ENCODE data around the gene GALNT16.
A peak's percentile ranks its signal among the peaks of the same experiment; 100 is the strongest.
"Not testable (repeated sequence)": the region's sequence is repeated elsewhere in the genome, so short reads cannot be mapped to it uniquely, and the experiment has no call there.

Gene GALNT16

DNA sequence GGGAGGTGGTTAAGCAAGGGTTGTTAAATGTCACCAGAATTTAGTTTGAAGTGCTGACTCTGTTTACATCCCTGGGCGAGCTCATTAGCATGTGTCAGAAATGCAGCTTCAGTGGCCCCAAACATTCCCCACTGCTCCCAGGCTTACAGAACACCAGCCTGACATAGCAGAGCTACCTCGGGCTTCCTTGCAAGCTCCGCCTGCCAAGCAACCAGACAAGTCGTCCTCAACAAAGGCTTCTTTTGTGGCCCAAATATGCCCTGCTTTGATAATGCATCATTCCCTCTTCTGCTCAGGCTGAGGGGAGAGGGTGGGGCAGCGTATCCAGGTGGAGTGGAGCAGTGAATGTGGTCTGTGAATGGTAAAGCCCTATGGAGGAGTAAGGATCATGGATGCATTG, 110.1 kb downstream of the GALNT16 start:
- no peak for DNase-seq

GRCh38 chr14:69372146-69372545, 112.2 kb downstream of the GALNT16 start:
- DNase-seq, result no peak

- DNase-seq, result peak; percentile 93
These were observed 113.1 kb downstream of the GALNT16 start for GRCh38 chr14:69373104-69373503.

DNA sequence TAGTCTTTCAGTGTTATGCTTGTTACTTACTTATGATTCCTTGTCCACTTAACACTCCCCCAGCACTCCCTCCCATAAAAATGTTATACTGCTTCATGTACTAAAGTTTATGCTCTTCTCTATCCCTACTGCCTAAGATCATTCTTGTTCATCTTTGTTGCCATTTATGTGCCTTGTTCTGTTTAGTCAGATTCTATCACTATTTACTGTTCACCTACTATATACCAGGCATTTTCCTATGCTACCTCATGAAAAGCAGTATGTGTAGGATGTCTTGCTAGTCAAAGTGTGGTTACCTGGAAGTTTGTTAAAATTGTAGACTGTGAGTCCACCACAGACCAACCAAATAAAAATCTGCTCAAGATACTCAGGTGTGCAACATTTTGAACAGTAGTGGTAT, 114.3 kb downstream of the GALNT16 start:
- no peak for DNase-seq

DNA sequence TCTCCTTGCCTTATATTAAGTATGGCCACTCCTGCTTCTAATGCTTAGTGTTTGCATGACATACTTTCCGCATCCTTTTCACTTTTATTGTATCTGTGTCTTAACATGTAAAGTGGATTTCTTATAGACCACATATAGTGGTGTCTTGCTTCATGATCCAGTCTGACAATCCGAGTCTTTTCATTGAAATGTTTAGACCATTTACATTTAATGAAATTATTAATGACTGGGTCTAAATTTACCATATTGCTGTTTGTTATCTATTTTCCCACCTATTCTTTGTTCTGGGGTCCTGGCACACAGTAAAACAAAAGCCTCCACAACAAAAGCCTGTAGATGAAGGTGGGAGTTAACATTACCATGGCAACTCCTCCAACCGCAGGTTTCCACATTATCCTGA, 115.2 kb downstream of the GALNT16 start:
- no peak for DNase-seq

DNA sequence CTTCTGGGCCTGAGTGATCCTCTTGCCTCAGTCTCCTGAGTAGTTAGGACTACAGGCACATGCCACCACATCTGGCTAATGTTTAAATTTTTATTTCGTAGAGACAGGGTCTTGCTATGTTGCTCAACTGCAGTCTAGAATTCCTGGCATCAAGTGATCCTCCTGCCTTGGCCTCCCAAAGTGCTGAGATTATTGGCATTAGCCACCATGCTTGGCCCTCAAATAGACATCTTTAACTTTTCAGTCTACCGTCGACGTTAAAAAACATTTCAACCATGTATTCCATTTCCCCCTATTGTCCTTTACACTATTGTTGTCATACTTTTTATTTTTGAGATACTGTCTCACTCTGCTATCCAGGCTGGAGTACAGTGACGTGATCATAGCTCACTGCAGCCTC, 115.8 kb downstream of the GALNT16 start:
- DNase-seq, result no peak

GRCh38 chr14:69376439-69376838, 116.5 kb downstream of the GALNT16 start:
- no peak for DNase-seq

DNA sequence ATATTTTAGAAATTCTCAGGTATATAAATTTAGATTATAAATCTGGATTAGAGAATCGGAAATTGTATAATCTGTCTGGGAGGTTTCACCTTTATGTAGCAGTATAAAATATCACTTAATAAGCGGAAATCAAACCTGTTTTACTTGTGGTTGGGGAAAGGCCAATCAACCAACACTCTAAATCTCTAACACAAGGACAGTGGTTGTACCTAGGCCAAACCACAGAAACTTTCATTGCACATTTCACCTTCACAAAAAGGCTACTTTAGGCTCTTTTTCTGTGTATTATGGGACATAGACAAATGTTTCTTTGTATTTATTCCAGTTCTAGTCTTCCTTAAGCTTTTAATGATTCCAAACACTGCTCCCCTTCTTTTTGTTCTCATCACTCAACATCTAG, 118.3 kb downstream of the GALNT16 start:
- DNase-seq, result no peak

DNA sequence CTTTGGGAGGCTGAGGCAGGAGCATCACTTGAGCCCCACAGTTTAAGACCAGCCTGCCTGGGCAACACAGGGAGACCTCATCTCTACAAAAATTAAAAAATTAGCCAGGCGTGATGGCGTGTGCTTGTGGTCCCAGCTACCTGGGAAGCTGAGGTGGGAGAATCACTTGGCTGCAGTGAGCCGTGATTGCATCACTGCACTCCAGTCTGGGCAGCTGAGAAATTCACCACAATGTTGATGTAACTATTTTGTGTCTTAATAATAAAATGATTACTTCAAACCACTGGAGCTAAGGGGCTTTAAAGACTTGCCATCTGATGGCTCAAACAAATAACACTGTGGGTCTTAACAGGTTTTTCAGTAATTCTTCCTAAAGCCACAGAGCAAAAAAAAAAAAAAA, 127.4 kb downstream of the GALNT16 start:
- no peak for DNase-seq

- not testable (repeated sequence) for DNase-seq
These were observed 131.4 kb downstream of the GALNT16 start for GRCh38 chr14:69391400-69391799.

DNA sequence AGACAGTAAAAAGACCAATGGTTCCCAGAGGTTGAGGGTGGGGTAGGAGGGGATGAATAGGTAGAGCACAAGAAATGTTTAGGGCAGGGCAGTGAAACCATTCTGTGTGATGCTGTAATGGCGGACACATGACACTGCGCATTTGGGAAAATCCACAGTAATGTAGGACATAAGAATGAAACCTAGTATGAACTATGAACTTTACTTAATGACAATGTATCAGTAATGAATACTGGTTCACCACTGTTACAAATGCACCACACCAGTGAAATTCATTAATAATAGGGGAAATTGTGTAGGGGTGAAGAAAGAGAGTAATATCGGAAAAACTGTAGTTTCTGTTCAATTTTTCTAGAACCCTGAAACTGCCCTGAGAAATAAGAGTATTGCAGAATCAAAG, 132.5 kb downstream of the GALNT16 start:
- no peak for DNase-seq

DNA sequence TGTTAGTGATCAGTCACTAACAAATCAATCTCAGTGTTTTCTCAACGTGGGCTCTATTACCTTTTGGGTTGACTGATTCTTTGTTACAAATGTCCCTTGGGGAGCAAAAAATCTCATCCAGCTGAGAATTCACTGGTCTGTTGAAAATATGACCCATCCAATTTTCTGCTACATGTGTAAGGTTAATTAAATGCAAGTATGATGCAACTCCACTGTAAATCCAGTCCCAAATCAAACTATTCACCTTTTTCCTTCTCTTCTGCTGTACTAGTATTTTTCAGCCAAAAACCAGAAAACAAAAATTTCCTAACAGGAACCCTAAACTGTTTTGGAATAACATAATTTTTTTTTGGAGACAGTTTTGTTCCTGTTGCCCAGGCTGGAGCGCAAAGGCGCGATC, 136.0 kb downstream of the GALNT16 start:
- no peak for DNase-seq

- DNase-seq, result peak; percentile 100
These were observed 138.3 kb downstream of the GALNT16 start, which contains the start of the genes ERH and SLC39A9 for GRCh38 chr14:69398053-69398817. ERH (minus strand) TSS chr14:69398299; CDS start chr14:69398233, 66 bp downstream. SLC39A9 (plus strand) TSS chr14:69398692; CDS start chr14:69399370, 678 bp downstream.

DNA sequence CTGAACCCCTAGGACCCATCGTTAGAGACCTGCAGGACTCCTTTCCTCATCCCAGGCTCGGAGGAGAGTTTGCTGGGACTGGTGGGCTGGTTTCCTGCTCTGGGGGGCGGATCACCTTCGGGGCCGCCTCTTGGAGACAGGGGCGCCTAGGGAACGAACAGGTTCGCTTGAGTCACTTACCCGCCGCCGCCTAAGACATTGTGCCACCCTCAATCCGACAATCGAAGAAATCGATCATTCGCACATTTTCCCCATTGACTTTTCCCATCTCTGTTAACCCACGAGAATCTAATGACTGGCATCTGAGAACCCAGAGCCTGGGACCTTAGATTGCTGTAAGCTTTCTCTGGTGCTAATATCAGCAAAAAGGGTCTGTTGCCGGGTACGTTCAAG, 138.9 kb downstream of the GALNT16 start:
- no peak for DNase-seq

DNA sequence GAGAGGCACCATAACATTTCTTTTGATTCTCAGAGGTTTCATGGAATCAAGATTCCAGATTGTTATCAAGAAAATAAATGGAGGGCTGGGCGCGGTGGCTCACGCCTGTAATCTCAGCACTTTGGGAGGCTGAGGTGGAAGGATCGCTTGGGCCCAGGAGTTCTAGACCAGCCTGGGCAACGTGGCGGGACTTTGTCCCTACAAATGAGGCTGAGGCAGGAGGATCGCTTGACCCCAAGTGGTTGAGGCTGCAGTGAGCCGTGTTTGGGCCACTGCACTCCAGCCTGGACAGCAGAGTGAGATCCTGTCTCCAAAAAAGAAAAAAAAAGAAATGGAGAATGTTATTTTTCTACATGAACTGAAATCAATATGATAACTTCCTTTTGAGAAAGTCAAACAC, 139.8 kb downstream of the GALNT16 start:
- DNase-seq, result no peak

- DNase-seq, result no peak
These were observed 140.2 kb downstream of the GALNT16 start for GRCh38 chr14:69400154-69400553.

- DNase-seq, result no peak
These were observed 141.9 kb downstream of the GALNT16 start for GRCh38 chr14:69401841-69402240.

DNA sequence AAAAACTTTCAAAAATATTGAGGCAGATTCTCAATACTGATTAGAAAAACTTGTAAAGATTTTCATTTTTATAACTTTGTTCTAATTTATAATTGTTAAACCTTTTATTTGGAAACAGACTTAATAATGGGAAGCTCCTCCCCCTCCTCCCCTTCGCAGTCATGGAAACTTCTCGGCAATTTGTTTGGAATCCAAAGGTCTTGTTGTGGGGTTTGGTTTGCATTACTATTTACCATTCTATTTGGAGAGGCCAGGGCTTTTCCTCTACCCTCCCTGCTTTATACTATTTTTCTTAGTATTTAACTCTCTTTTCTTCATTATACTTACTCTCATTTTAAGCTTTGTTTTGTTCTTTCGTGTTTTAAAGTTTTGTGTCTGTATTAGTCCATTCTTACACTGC, 144.5 kb downstream of the GALNT16 start:
- no peak for DNase-seq

GRCh38 chr14:69404883-69405282, 144.9 kb downstream of the GALNT16 start:
- DNase-seq, result no peak

DNA sequence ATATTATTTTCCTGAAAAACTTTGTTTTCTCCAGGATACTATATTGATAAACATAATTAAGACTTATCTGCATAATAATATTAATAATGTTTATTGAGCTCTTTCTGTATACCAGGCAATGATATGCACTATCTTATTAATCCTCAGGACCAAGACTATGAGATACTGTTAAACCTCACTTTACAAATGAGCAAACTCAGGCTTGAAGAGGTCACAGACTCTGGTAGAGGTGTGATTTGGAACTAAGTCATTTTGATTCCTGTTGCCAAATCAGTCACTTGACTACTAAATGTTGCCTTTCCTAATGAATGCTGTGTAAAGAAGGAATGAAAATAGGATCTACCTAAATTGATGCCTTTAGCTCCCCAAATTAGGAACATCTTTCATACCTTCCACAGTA, 145.8 kb downstream of the GALNT16 start:
- DNase-seq, result no peak

Measured in NCI-H2227 treated with DMSO at 0.1 percent for 48 hours (cell line).